ENCODE results near the gene RBM4B. TPM values are rescaled to one million over a fixed set of nuclear protein-coding genes. Genes with fewer than 3 reads are reported as not detected.
"Not testable (repeated sequence)": the region's sequence is repeated elsewhere in the genome, so short reads cannot be mapped to it uniquely, and the experiment has no call there.

The RBM4B gene
- total RNA-seq, 1 experiment from 2014 or later = 13.1 TPM

- Histone ChIP-seq H3K4me3 (ENCODE audit: insufficient read depth, low read depth, low read length) (no peak overlapping the region), H3K27me3 (ENCODE audit: control insufficient read depth, insufficient read depth, low read length) (no peaks in the 10 kb centered on the region), H3K36me3 (replicated peaks; ENCODE audit: control insufficient read depth, insufficient read depth, low read length) (peaks cover 21% of the 10 kb centered on the region)
- DNase-seq = no peak
These were observed 24.6 kb downstream of the RBM4B start for GRCh38 chr11:66653123-66653522.

- Histone ChIP-seq H3K4me3 (ENCODE audit: insufficient read depth, low read depth, low read length) (no peak overlapping the region), H3K36me3 (replicated peaks; ENCODE audit: control insufficient read depth, insufficient read depth, low read length) (peaks cover 20% of the 10 kb centered on the region), H3K27me3 (ENCODE audit: control insufficient read depth, insufficient read depth, low read length) (no peaks in the 10 kb centered on the region)
- no peak for DNase-seq
These were observed 25.0 kb downstream of the RBM4B start for GRCh38 chr11:66652651-66653050.

GRCh38 chr11:66651016-66651415 is 26.7 kb downstream of the RBM4B start:
- DNase-seq = no peak
- Histone ChIP-seq H3K4me3 (ENCODE audit: insufficient read depth, low read depth, low read length) (no peak overlapping the region), H3K36me3 (replicated peaks; ENCODE audit: control insufficient read depth, insufficient read depth, low read length) (peaks cover 25% of the 10 kb centered on the region), H3K27me3 (ENCODE audit: control insufficient read depth, insufficient read depth, low read length) (no peaks in the 10 kb centered on the region)

DNA sequence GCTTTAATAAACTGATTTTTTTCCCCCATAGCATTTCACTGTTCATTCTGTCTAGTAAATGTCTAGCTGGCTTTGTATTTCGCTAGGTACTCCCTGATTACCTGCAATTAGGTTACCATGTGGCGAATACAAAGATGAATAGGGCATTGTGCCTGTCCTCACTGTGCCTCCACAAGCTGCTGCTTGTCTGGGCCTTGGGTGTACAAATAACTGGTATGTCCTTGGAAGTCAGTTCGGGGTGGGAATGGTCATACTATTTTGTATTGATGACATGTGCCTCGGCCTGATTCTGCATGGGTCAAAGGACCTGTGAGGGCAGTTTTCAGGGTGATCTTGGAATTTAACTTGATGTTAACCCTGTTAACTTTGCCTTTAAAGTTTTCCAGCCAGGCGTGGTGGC is 27.8 kb downstream of the RBM4B start:
- Histone ChIP-seq H3K4me3 (ENCODE audit: insufficient read depth, low read depth, low read length) (no peak overlapping the region), H3K27me3 (ENCODE audit: control insufficient read depth, insufficient read depth, low read length) (no peaks in the 10 kb centered on the region), H3K36me3 (replicated peaks; ENCODE audit: control insufficient read depth, insufficient read depth, low read length) (peaks cover 35% of the 10 kb centered on the region)
- no peak for DNase-seq

GRCh38 chr11:66646828-66647227 is 30.9 kb downstream of the RBM4B start:
- H3K36me3 ChIP-seq (replicated peaks; ENCODE audit: control insufficient read depth, insufficient read depth, low read length) = peaks cover 55% of the 10 kb centered on the region
- H3K27me3 ChIP-seq (ENCODE audit: control insufficient read depth, insufficient read depth, low read length) = no peaks in the 10 kb centered on the region
- DNase-seq = no peak
- H3K4me3 ChIP-seq (ENCODE audit: insufficient read depth, low read depth, low read length) = no peak overlapping the region

GRCh38 chr11:66643745-66644437 is 33.8 kb downstream of the RBM4B start:
- Histone ChIP-seq H3K4me3 (ENCODE audit: insufficient read depth, low read depth, low read length) (no peak overlapping the region), H3K36me3 (replicated peaks; ENCODE audit: control insufficient read depth, insufficient read depth, low read length) (peaks cover 61% of the 10 kb centered on the region), H3K27me3 (ENCODE audit: control insufficient read depth, insufficient read depth, low read length) (no peaks in the 10 kb centered on the region)
- DNase-seq = no peak

DNA sequence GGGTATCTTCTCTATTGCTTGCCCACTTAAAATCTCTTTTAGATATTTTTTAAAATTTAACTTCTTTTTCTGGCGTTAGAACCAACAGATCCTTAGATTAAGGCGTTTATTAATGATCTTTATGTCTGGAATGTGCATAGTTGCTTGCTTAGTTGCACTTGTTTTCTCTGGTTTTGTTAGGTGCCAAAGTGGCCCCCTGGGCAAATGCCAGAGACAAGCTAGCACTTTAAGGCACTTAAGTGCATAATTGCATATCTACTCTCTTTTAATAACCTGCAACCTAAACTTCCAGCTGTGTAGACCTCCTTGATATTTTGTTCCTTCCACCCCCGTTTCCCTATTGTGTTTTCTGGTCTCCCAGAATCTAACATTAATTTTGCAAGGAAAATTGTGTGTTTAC is 35.9 kb downstream of the RBM4B start:
- Histone ChIP-seq H3K36me3 (replicated peaks; ENCODE audit: control insufficient read depth, insufficient read depth, low read length) (peaks cover 60% of the 10 kb centered on the region), H3K4me3 (ENCODE audit: insufficient read depth, low read depth, low read length) (no peak overlapping the region), H3K27me3 (ENCODE audit: control insufficient read depth, insufficient read depth, low read length) (no peaks in the 10 kb centered on the region)
- DNase-seq = no peak

GRCh38 chr11:66639814-66640340 is 37.8 kb downstream of the RBM4B start:
- Histone ChIP-seq H3K36me3 (replicated peaks; ENCODE audit: control insufficient read depth, insufficient read depth, low read length) (peaks cover 41% of the 10 kb centered on the region), H3K4me3 (ENCODE audit: insufficient read depth, low read depth, low read length) (peak overlapping the region; percentile 85; the same call in 1 of the 2 replicates)
- not testable (repeated sequence) for H3K27me3 ChIP-seq (ENCODE audit: control insufficient read depth, insufficient read depth, low read length); DNase-seq

- DNase-seq = no peak
- H3K36me3 ChIP-seq (replicated peaks; ENCODE audit: control insufficient read depth, insufficient read depth, low read length) = peaks cover 38% of the 10 kb centered on the region
- peak overlapping the region; percentile 85 for H3K4me3 ChIP-seq (ENCODE audit: insufficient read depth, low read depth, low read length)
These were observed 38.4 kb downstream of the RBM4B start for GRCh38 chr11:66639066-66639813.

GRCh38 chr11:66638177-66639065 is 39.3 kb downstream of the RBM4B start, which contains the start of gene RBM4:
Gene RBM4, plus strand, starts transcription at chr11:66638703. Its CDS starts 1,009 bp downstream, at chr11:66639712.
- H3K27me3 ChIP-seq (ENCODE audit: control insufficient read depth, insufficient read depth, low read length) = no peaks in the 10 kb centered on the region
- peaks cover 31% of the 10 kb centered on the region for H3K36me3 ChIP-seq (replicated peaks; ENCODE audit: control insufficient read depth, insufficient read depth, low read length)

More at GRCh38 chr11:66639066-66639813, 38.4 kb downstream of the RBM4B start:
- no peaks in the 10 kb centered on the region for H3K27me3 ChIP-seq (ENCODE audit: control insufficient read depth, insufficient read depth, low read length)

GRCh38 chr11:66637557-66638176 is 40.0 kb downstream of the RBM4B start:
- Histone ChIP-seq H3K4me3 (ENCODE audit: insufficient read depth, low read depth, low read length) (peak overlapping the region; percentile 26), H3K36me3 (replicated peaks; ENCODE audit: control insufficient read depth, insufficient read depth, low read length) (peaks cover 25% of the 10 kb centered on the region), H3K27me3 (ENCODE audit: control insufficient read depth, insufficient read depth, low read length) (no peaks in the 10 kb centered on the region)
- DNase-seq = no peak

More at GRCh38 chr11:66638177-66639065, 39.3 kb downstream of the RBM4B start, which contains the start of gene RBM4:
- H3K4me3 ChIP-seq (ENCODE audit: insufficient read depth, low read depth, low read length) = peak within 1 kb of the TSS; percentile 85
- DNase-seq = peak; percentile 99

DNA sequence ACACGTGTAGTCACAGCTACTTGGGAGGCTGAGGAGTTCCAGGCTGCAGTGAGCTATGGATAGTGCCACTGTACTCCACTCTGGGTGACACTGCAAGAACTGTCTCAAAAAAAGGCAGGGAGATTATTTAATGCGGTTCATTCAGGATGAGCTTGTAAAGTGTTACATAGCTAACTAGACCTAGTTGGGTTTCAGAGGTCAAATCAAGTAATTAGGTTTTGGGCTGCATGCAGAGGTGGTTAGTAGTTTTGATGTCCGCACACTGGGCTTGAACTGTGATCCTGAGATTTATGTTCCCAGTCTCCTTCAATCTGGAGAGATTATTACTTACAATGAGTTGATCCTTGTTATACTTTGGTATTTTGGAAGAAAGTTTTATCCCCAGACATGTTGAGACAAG is 41.3 kb downstream of the RBM4B start:
- Histone ChIP-seq H3K36me3 (replicated peaks; ENCODE audit: control insufficient read depth, insufficient read depth, low read length) (peaks cover 18% of the 10 kb centered on the region), H3K4me3 (ENCODE audit: insufficient read depth, low read depth, low read length) (no peak overlapping the region), H3K27me3 (ENCODE audit: control insufficient read depth, insufficient read depth, low read length) (no peaks in the 10 kb centered on the region)
- DNase-seq = no peak

- Histone ChIP-seq H3K36me3 (replicated peaks; ENCODE audit: control insufficient read depth, insufficient read depth, low read length) (peaks cover 25% of the 10 kb centered on the region), H3K27me3 (ENCODE audit: control insufficient read depth, insufficient read depth, low read length) (no peaks in the 10 kb centered on the region), H3K4me3 (ENCODE audit: insufficient read depth, low read depth, low read length) (no peak overlapping the region)
- no peak for DNase-seq
These were observed 44.7 kb downstream of the RBM4B start for GRCh38 chr11:66632952-66633351.

DNA sequence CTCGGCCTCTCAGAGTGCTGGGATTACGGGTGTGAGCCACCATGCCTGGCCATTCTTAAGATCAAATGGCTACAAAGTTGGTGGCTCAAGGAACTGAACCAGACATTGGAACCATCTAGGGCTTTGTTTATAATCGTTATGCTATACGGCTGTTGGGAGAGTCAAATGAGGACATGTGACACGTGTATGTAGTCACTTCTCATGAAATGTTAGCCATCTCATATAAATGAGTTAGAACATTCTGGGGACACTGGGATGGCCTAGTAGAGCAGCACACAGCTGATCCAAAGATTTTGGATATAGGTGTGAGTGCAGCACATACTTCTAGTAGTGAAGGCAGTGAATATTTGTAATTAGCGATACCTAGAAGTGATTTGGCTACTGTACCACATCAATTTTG is 45.8 kb downstream of the RBM4B start:
- no peak for DNase-seq
- Histone ChIP-seq H3K36me3 (replicated peaks; ENCODE audit: control insufficient read depth, insufficient read depth, low read length) (peaks cover 36% of the 10 kb centered on the region), H3K4me3 (ENCODE audit: insufficient read depth, low read depth, low read length) (no peak overlapping the region), H3K27me3 (ENCODE audit: control insufficient read depth, insufficient read depth, low read length) (no peaks in the 10 kb centered on the region)

Measured in H7 (cell line).